ENCODE data around the gene FAM20C.

The FAM20C gene

GRCh38 chr7:249989-250388 is 57.6 kb downstream of the FAM20C start:
- CTCF ChIA-PET = no interaction called here
- DNase-seq = no peak
- no peak overlapping the region for H3K27ac Mint-ChIP-seq
- H3K4me1 Mint-ChIP-seq = no peaks in the 10 kb centered on the region
- H3K36me3 Mint-ChIP-seq = no peaks in the 10 kb centered on the region
- no peak overlapping the region for H3K4me3 Mint-ChIP-seq
- no peaks in the 10 kb centered on the region for H3K9me3 Mint-ChIP-seq
- H3K27me3 Mint-ChIP-seq = no peaks in the 10 kb centered on the region

DNA sequence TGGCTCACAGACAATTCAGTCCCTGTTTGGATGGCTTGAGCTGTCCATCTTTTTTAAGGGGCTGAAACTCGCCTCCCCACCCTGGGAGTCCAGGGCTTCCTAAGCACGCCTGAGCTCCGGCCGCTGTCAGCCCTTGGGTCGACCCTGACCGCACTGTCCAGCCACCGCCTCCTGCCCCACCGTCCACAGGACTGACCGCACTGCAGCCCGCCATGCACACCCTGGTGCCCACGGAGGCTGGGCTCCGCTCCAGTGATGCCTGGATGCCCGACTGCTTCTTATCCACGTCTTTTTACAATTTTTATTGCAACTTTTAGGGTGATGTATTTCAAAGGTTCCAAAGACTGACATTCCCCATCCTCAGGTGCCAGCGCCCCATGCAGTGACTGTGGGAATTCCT is 58.2 kb downstream of the FAM20C start:
- CTCF ChIA-PET = no interaction called here
- no peaks in the 10 kb centered on the region for H3K36me3 Mint-ChIP-seq
- no peaks in the 10 kb centered on the region for H3K27me3 Mint-ChIP-seq
- DNase-seq = no peak
- H3K9me3 Mint-ChIP-seq = no peaks in the 10 kb centered on the region
- H3K4me1 Mint-ChIP-seq = no peaks in the 10 kb centered on the region
- H3K27ac Mint-ChIP-seq = no peak overlapping the region
- H3K4me3 Mint-ChIP-seq = no peak overlapping the region

GRCh38 chr7:251005-251404 is 58.6 kb downstream of the FAM20C start:
- H3K27me3 Mint-ChIP-seq = no peaks in the 10 kb centered on the region
- H3K4me3 Mint-ChIP-seq = no peak overlapping the region
- DNase-seq = no peak
- H3K27ac Mint-ChIP-seq = no peak overlapping the region
- no peaks in the 10 kb centered on the region for H3K4me1 Mint-ChIP-seq
- H3K36me3 Mint-ChIP-seq = no peaks in the 10 kb centered on the region
- H3K9me3 Mint-ChIP-seq = no peaks in the 10 kb centered on the region
- CTCF ChIA-PET = no interaction called here

GRCh38 chr7:251446-252175 is 59.2 kb downstream of the FAM20C start:
- Mint-ChIP-seq H3K27me3 (no peaks in the 10 kb centered on the region), H3K4me1 (no peaks in the 10 kb centered on the region), H3K27ac (no peak overlapping the region), H3K36me3 (no peaks in the 10 kb centered on the region), H3K9me3 (no peaks in the 10 kb centered on the region), H3K4me3 (no peak overlapping the region)
- DNase-seq = no peak
- CTCF ChIA-PET = no interaction called here

- no peaks in the 10 kb centered on the region for H3K36me3 Mint-ChIP-seq
- H3K27ac Mint-ChIP-seq = no peak overlapping the region
- CTCF ChIA-PET = no interaction called here
- no peaks in the 10 kb centered on the region for H3K9me3 Mint-ChIP-seq
- H3K4me3 Mint-ChIP-seq = no peak overlapping the region
- no peaks in the 10 kb centered on the region for H3K27me3 Mint-ChIP-seq
- DNase-seq = no peak
- H3K4me1 Mint-ChIP-seq = no peaks in the 10 kb centered on the region
Measured at GRCh38 chr7:252216-252965, 60.0 kb downstream of the FAM20C start.

DNA sequence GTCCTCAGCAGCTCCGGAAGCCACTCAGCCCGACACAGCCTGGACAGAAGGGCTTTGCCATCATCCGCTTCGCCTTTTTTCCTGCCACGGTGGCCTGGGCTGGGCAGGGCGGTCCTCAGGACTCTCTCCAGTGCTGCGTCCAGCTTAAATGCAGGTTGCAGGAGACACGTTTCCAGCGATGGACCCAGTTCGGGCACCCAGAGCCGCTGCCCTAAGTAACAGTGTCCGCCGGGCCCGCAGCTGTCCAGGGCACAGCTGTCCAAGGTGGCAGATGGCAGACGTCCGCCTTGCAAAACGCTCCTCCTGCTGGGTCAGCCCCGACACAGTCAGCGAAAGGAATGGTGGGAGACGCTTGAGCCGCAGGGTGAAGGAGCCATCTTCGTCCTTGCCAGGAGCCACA is 60.6 kb downstream of the FAM20C start:
- CTCF ChIA-PET = no interaction called here
- Mint-ChIP-seq H3K27me3 (no peaks in the 10 kb centered on the region), H3K27ac (no peak overlapping the region), H3K4me1 (no peaks in the 10 kb centered on the region), H3K9me3 (no peaks in the 10 kb centered on the region), H3K4me3 (no peak overlapping the region), H3K36me3 (no peaks in the 10 kb centered on the region)
- DNase-seq = no peak

DNA sequence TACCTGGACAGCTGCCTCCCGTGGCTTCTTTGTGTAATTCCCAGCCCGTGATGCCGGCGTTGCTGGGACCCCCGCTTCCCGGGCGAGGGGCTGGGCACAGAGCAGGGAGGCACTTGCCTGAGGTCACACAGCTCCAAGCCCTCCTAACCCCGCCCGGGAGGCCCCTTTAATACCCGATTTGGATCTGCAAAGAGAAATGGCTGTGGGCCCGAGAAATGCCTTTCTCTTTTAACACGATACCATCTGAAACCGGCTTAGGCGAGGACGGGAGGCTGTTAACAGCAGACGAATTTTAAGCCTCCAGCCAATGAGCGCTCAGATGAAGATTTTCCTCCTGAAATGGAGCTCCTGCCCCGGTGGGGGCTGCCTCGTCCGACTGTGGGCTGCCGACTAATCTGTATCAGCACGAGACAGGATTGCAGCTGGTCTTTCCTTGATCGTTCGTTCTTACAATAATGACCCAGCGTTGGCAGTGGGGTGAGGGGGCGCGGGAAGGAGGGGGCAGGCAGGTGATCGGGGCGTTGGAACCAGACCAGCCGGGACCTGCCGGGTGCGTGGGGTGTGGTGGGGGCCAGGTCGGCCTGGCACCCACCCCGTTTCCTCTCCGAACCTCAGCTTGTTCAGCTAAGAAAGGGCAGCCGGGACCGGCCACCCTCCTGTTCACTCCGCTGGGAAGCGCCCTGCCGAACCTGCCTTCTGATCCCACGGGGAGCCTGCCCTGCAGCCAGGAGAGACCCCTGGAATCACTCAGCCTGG is 61.4 kb downstream of the FAM20C start:
- no peaks in the 10 kb centered on the region for H3K27me3 Mint-ChIP-seq
- H3K4me3 Mint-ChIP-seq = no peak overlapping the region
- CTCF ChIA-PET = no interaction called here
- no peaks in the 10 kb centered on the region for H3K4me1 Mint-ChIP-seq
- no peak overlapping the region for H3K27ac Mint-ChIP-seq
- H3K9me3 Mint-ChIP-seq = no peaks in the 10 kb centered on the region
- no peak for DNase-seq
- no peaks in the 10 kb centered on the region for H3K36me3 Mint-ChIP-seq

DNA sequence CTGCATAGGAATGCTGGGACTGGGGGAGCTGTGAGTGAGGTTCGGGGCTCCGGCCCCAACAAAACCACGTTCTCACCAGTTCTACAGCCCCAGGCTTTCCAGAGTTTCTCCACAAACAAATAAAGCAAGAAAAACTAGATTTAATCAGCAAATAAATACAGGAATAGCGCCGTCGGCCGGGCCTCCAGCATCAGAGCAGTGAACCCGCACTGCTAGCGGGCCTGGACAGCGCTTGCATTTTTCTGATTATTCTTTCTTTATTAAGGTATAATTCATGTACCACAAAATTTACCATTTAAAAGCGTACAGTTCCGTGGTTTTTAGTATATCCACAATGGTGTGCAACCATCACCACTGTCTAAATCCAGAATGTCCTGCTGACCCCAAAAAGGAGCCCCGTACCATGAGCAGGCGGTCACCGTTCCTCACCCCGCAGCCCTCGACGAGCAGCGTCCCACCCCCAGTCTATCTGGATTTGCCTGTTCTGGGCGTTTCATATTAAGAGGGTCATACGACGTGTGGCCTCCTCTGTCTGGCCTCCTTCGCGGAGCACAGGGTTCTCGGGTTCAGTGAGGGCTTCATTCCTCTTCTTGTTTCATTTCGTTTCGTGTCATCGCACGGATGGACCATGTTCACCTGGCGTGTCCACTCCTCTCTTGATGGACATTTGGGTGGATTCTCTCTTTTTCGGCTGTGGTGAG is 62.1 kb downstream of the FAM20C start:
- Mint-ChIP-seq H3K4me1 (no peaks in the 10 kb centered on the region), H3K27me3 (no peaks in the 10 kb centered on the region), H3K36me3 (no peaks in the 10 kb centered on the region), H3K4me3 (no peak overlapping the region), H3K9me3 (no peaks in the 10 kb centered on the region), H3K27ac (no peak overlapping the region)
- CTCF ChIA-PET = no interaction called here
- no peak for DNase-seq

GRCh38 chr7:255038-255435 is 62.7 kb downstream of the FAM20C start:
- H3K4me3 Mint-ChIP-seq = no peak overlapping the region
- no peaks in the 10 kb centered on the region for H3K36me3 Mint-ChIP-seq
- no peak overlapping the region for H3K27ac Mint-ChIP-seq
- no peaks in the 10 kb centered on the region for H3K27me3 Mint-ChIP-seq
- H3K4me1 Mint-ChIP-seq = no peaks in the 10 kb centered on the region
- CTCF ChIA-PET = no interaction called here
- H3K9me3 Mint-ChIP-seq = no peaks in the 10 kb centered on the region
- DNase-seq = no peak

- DNase-seq = no peak
- CTCF ChIA-PET = no interaction called here
- Mint-ChIP-seq H3K4me1 (no peaks in the 10 kb centered on the region), H3K36me3 (no peaks in the 10 kb centered on the region), H3K4me3 (no peak overlapping the region), H3K27ac (no peak overlapping the region), H3K9me3 (no peaks in the 10 kb centered on the region), H3K27me3 (no peaks in the 10 kb centered on the region)
Measured at GRCh38 chr7:255721-256361, 63.5 kb downstream of the FAM20C start.

DNA sequence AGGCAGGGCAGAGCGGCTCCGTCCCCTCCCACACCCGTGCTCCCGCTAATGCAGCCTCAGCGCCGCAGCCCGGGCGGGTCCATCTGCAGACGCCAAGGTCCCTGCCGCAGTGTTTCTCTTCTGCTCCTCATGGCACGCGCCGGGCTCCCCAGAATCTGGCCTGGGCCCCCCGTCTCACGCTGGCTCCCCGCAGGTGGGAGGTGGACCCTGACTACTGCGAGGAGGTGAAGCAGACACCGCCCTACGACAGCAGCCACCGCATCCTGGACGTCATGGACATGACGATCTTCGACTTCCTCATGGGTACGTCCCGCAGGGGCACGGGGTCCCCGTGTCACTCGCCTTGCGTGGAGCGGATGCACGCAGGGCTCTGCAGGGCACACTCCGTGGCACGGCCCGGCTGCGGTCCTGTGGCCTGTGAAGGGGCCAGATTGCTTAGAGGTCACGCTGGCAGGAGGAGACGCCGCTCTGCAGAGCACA is 64.1 kb downstream of the FAM20C start:
- Mint-ChIP-seq H3K36me3 (no peaks in the 10 kb centered on the region), H3K27me3 (no peaks in the 10 kb centered on the region), H3K9me3 (peaks cover 2% of the 10 kb centered on the region), H3K27ac (no peak overlapping the region), H3K4me1 (no peaks in the 10 kb centered on the region), H3K4me3 (no peak overlapping the region)
- CTCF ChIA-PET = no interaction called here
- DNase-seq = no peak

- H3K4me1 Mint-ChIP-seq = no peaks in the 10 kb centered on the region
- CTCF ChIA-PET = no interaction called here
- DNase-seq = no peak
- no peaks in the 10 kb centered on the region for H3K36me3 Mint-ChIP-seq
- H3K27ac Mint-ChIP-seq = no peak overlapping the region
- peaks cover 7% of the 10 kb centered on the region for H3K9me3 Mint-ChIP-seq
- no peak overlapping the region for H3K4me3 Mint-ChIP-seq
- H3K27me3 Mint-ChIP-seq = no peaks in the 10 kb centered on the region
Measured at GRCh38 chr7:256981-257646, 64.7 kb downstream of the FAM20C start.

- CTCF ChIA-PET = no interaction called here
- Mint-ChIP-seq H3K27me3 (no peaks in the 10 kb centered on the region), H3K9me3 (peaks cover 12% of the 10 kb centered on the region), H3K4me3 (no peak overlapping the region), H3K27ac (no peak overlapping the region), H3K4me1 (no peaks in the 10 kb centered on the region), H3K36me3 (peaks cover 3% of the 10 kb centered on the region)
- DNase-seq = no peak
Measured at GRCh38 chr7:257647-257992, 65.2 kb downstream of the FAM20C start.

Data from activated naive CD4-positive, alpha-beta T cell treated with anti-CD3 and anti-CD28 coated beads, Interleukin-2, amount 10 ng/mL, durations not matched to agents 7 days and 5 days (primary cell).